AG04449 (cell line): ENCODE measurements around the gene GADD45GIP1.

Experiments
- CTCF ChIA-PET: fragments of 350-600 bp; formaldehyde crosslinking; extraction: SDS; loops from one replicate; lab custom pipeline; 2021; ENCODE audit warnings: antibody characterized with exemption; lab: Yijun Ruan, JAX
- POLR2A ChIA-PET: fragments of 400-600, 350-600 bp; formaldehyde crosslinking; extraction: SDS; loops from one replicate; lab custom pipeline; 2020; ENCODE audit warnings: antibody characterized with exemption, inconsistent platforms; lab: Yijun Ruan, JAX
- DNase-seq: peaks from one replicate; pipeline ENCODE4 v3.0.0-alpha.2; 2010; ENCODE audit warnings: low read depth, low spot score
- H3K4me3 ChIP-seq: 2 replicates; pipeline ENCODE4 v1.5.1; 2011; ENCODE audit warnings: low read depth, mild to moderate bottlenecking, control low read depth, low read length
- TF ChIP-seq, protein P1 (sequence below): IDR thresholded peaks from one replicate; pipeline ENCODE4 v1.5.1; 2011; ENCODE audit warnings: mild to moderate bottlenecking, moderate library complexity, low read length, control low read depth, inconsistent platforms; ENCODE audit not compliant: insufficient read depth; ENCODE audit errors: missing control alignments

The GADD45GIP1 gene

GRCh38 chr19:12945479-12946091, 11.4 kb downstream of the GADD45GIP1 start, which contains the start of gene RAD23A:
Gene RAD23A (plus strand): TSS chr19:12945862. CDS start chr19:12945949, 87 bp downstream.
- TF ChIP-seq, protein P1, sequence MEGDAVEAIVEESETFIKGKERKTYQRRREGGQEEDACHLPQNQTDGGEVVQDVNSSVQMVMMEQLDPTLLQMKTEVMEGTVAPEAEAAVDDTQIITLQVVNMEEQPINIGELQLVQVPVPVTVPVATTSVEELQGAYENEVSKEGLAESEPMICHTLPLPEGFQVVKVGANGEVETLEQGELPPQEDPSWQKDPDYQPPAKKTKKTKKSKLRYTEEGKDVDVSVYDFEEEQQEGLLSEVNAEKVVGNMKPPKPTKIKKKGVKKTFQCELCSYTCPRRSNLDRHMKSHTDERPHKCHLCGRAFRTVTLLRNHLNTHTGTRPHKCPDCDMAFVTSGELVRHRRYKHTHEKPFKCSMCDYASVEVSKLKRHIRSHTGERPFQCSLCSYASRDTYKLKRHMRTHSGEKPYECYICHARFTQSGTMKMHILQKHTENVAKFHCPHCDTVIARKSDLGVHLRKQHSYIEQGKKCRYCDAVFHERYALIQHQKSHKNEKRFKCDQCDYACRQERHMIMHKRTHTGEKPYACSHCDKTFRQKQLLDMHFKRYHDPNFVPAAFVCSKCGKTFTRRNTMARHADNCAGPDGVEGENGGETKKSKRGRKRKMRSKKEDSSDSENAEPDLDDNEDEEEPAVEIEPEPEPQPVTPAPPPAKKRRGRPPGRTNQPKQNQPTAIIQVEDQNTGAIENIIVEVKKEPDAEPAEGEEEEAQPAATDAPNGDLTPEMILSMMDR, result no peak
- peak; percentile 79 for DNase-seq
- ChIA-PET POLR2A (interaction anchor here (0.7 to 1.5 kb wide), 4 partner anchors 10 to 264 kb away, joined by 3 to 9 read pairs (median 4); partner anchors contain the start of gene JUNB), CTCF (interaction anchor here (4.0 kb wide), 1 partner anchor 19 kb away, joined by 29 read pairs; no protein-coding TSS in a partner anchor)
- peak within 1 kb of the TSS; percentile 80 for H3K4me3 ChIP-seq

- ChIA-PET CTCF (interaction anchor here (2.2 kb wide), 1 partner anchor 21 kb away, joined by 10 read pairs; no protein-coding TSS in a partner anchor), POLR2A (no interaction called here)
- no peak overlapping the region for H3K4me3 ChIP-seq
- no peak for DNase-seq
- TF ChIP-seq, protein P1, result no peak
These were observed 12.8 kb downstream of the GADD45GIP1 start for GRCh38 chr19:12944104-12944674.

DNA sequence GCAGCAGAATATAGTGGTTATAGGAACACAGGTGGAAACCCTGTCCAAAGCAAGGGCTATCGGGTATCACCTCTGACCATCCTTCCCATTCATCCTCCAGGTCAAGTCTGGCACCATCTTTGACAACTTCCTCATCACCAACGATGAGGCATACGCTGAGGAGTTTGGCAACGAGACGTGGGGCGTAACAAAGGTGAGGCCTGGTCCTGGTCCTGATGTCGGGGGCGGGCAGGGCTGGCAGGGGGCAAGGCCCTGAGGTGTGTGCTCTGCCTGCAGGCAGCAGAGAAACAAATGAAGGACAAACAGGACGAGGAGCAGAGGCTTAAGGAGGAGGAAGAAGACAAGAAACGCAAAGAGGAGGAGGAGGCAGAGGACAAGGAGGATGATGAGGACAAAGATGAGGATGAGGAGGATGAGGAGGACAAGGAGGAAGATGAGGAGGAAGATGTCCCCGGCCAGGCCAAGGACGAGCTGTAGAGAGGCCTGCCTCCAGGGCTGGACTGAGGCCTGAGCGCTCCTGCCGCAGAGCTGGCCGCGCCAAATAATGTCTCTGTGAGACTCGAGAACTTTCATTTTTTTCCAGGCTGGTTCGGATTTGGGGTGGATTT, 13.5 kb downstream of the GADD45GIP1 start:
- POLR2A ChIA-PET, result no interaction called here
- CTCF ChIA-PET, result interaction anchor here (2.2 kb wide), 1 partner anchor 21 kb away, joined by 10 read pairs; no protein-coding TSS in a partner anchor
- TF ChIP-seq, protein P1, result no peak
- no peak for DNase-seq
- no peak overlapping the region; the same call in 1 of the 2 replicates for H3K4me3 ChIP-seq

DNA sequence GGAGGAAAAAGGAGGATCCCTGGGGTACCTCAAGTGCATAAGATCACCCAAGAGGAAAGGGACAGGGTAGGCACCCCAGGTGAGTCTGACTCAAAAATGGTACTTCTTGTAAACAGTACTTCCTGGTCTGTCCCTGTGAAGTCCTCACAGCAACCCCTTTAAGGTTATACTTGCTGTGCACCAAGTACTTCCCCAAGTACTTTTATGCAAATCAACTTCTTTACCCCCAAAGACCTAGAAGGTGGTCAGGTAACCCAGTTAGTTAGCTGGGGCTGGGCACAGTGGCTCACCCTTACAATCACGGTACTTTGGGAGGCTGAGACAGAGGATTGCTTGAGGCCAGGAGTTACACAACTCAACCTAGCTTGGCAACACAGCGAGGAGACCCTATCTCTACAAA, 16.1 kb downstream of the GADD45GIP1 start:
- ChIA-PET POLR2A (interaction anchor here (0.6 kb wide), 1 partner anchor 189 kb away, joined by 3 read pairs; no protein-coding TSS in a partner anchor), CTCF (interaction anchor here (1.7 kb wide), 1 partner anchor 24 kb away, joined by 5 read pairs; no protein-coding TSS in a partner anchor)
- TF ChIP-seq, protein P1, result no peak
- DNase-seq, result no peak
- peak overlapping the region; percentile 90 for H3K4me3 ChIP-seq

DNA sequence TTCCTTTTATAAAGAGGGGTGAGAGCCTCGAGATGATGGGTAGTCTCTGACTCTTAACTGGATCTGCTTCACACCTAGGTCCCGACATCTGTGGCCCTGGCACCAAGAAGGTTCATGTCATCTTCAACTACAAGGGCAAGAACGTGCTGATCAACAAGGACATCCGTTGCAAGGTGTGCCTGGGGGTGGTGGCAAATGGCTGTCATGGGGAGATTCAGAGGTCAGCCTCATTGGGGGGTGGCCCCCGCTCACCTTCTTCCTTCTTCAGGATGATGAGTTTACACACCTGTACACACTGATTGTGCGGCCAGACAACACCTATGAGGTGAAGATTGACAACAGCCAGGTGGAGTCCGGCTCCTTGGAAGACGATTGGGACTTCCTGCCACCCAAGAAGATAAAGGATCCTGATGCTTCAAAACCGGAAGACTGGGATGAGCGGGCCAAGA, 17.0 kb downstream of the GADD45GIP1 start:
- peak overlapping the region; percentile 90 for H3K4me3 ChIP-seq
- ChIA-PET POLR2A (interaction anchor here (0.7 to 1.2 kb wide), 2 partner anchors 26 to 37 kb away, joined by 3 read pairs; no protein-coding TSS in a partner anchor), CTCF (interaction anchor here (1.3 kb wide), 1 partner anchor 26 kb away, joined by 7 read pairs; no protein-coding TSS in a partner anchor)
- no peak for DNase-seq
- TF ChIP-seq, protein P1, result no peak
